H1 (cell line): ENCODE data around the gene AUH. TPM values are rescaled to one million over a fixed set of nuclear protein-coding genes. Genes with fewer than 3 reads are reported as not detected.

ENCODE experiments used
- CTCF ChIA-PET: fragments of 300-600 bp; sonication (Branson Sonifier 250); formaldehyde crosslinking; loops from one replicate; lab custom pipeline; 2021; ENCODE audit not compliant: partially characterized antibody; lab: Charles Lee
- POLR2A ChIA-PET: fragments of 300-600 bp; sonication (Branson Sonifier 250); formaldehyde crosslinking; loops from one replicate; lab custom pipeline; 2021; ENCODE audit warnings: inconsistent platforms; ENCODE audit not compliant: partially characterized antibody; lab: Charles Lee
- DNase-seq, 2 experiments: peaks; one replicate each; pipeline versions ENCODE4 v3.0.0 to v3.0.0-alpha.2; 2010 to 2022; ENCODE audit warnings: low spot score in 2 of 2, low read depth in 1 of 2, mixed read lengths in 1 of 2
- FAIRE-seq: peaks from 2 replicates; lab custom pipeline; 2011; peaks lifted over from hg19 to GRCh38; lab: Jason Lieb, UNC
- H2AFZ ChIP-seq: 2 replicates; pipeline ENCODE4 v1.8.1; 2012; ENCODE audit warnings: low read length, inconsistent platforms
- H2AK5ac ChIP-seq: 2 replicates; pipeline ENCODE4 v1.6.1; 2013; ENCODE audit warnings: low read depth, low read length
- H2BK120ac ChIP-seq: replicated peaks from 2 replicates; pipeline ENCODE3; 2013; ENCODE audit warnings: low read depth, low read length, inconsistent platforms
- H2BK12ac ChIP-seq: 2 replicates; pipeline ENCODE4 v1.6.1; 2013; ENCODE audit warnings: low read depth, low read length
- H2BK15ac ChIP-seq: 2 replicates; pipeline ENCODE4 v1.6.1; 2013; ENCODE audit warnings: low read length
- H2BK20ac ChIP-seq: 2 replicates; pipeline ENCODE4 v1.6.1; 2013; ENCODE audit warnings: low read length
- H2BK5ac ChIP-seq: 2 replicates; pipeline ENCODE4 v1.6.1; 2013; ENCODE audit warnings: low read depth, low read length
- H3K14ac ChIP-seq: 2 replicates; pipeline ENCODE4 v1.6.1; 2013; ENCODE audit warnings: inconsistent platforms; ENCODE audit not compliant: insufficient read length
- H3K18ac ChIP-seq: 2 replicates; pipeline ENCODE4 v1.6.1; 2013; ENCODE audit warnings: low read length; ENCODE audit errors: extremely low read depth
- H3K23ac ChIP-seq: 2 replicates; pipeline ENCODE4 v1.6.1; 2013; ENCODE audit warnings: inconsistent platforms; ENCODE audit not compliant: insufficient read length
- H3K23me2 ChIP-seq: 2 replicates; pipeline ENCODE4 v1.6.1; 2013; ENCODE audit warnings: low read depth, low read length
- H3K27ac ChIP-seq: 2 replicates; pipeline ENCODE4 v1.6.1; 2011; ENCODE audit warnings: low read depth, low read length, inconsistent platforms
- H3K27me3 ChIP-seq, 4 experiments: replicated peaks in 1 of 4; 1 replicate in 1 of 4; 2 replicates in 3 of 4; pipeline versions ENCODE4 v1.6.1 to v1.8.1; 2011 to 2013; ENCODE audit warnings: low read length in 3 of 4, mild to moderate bottlenecking in 3 of 4, inconsistent platforms in 2 of 4, mixed read lengths in 2 of 4, moderate library complexity in 1 of 4; ENCODE audit not compliant: control insufficient read depth in 3 of 4, insufficient read depth in 3 of 4; ENCODE audit errors: extremely low read depth in 1 of 4
- H3K36me3 ChIP-seq, 4 experiments: 2 replicates each; pipeline versions ENCODE4 v1.6.1 to v1.8.1; 2011 to 2013; ENCODE audit warnings: mild to moderate bottlenecking in 4 of 4, low read length in 3 of 4, moderate library complexity in 2 of 4, control low read depth in 1 of 4, inconsistent platforms in 1 of 4; ENCODE audit not compliant: insufficient read depth in 4 of 4, control insufficient read depth in 2 of 4
- H3K4ac ChIP-seq: replicated peaks from 2 replicates; pipeline ENCODE3; 2013; ENCODE audit warnings: low read length, low read depth, mixed read lengths, inconsistent platforms; ENCODE audit not compliant: insufficient read length
- H3K4me1 ChIP-seq, 4 experiments: replicated peaks in 1 of 4; 1 replicate in 1 of 4; 2 replicates in 3 of 4; pipeline versions ENCODE4 v1.6.1 to v1.8.1; 2011 to 2013; ENCODE audit warnings: low read length in 3 of 4, inconsistent platforms in 2 of 4, mixed read lengths in 1 of 4; ENCODE audit not compliant: insufficient read depth in 4 of 4, control insufficient read depth in 3 of 4
- H3K4me2 ChIP-seq, 2 experiments: 2 replicates each; pipeline versions ENCODE4 v1.6.1 to v1.8.1; 2011 to 2013; ENCODE audit warnings: low read depth in 2 of 2, low read length in 2 of 2, control low read depth in 1 of 2, inconsistent platforms in 1 of 2, mild to moderate bottlenecking in 1 of 2; ENCODE audit not compliant: insufficient read depth in 1 of 2
- H3K4me3 ChIP-seq, 4 experiments: fragments of 200-600, 300-600 bp in 1 of 4; sonication (generic), shearing (Covaris generic), sonication (Bioruptor Twin) in 1 of 4; 2 replicates each; pipeline versions ENCODE4 v1.5.1 to v1.8.1; 2011 to 2016; ENCODE audit warnings: low read length in 4 of 4, low read depth in 3 of 4, control low read depth in 2 of 4, inconsistent platforms in 2 of 4, mild to moderate bottlenecking in 2 of 4, mixed read lengths in 1 of 4, moderate library complexity in 1 of 4; ENCODE audit not compliant: insufficient read depth in 2 of 4; ENCODE audit errors: extremely low read depth in 1 of 4
- H3K56ac ChIP-seq: replicated peaks from 2 replicates; pipeline ENCODE3; 2013; ENCODE audit warnings: low read depth, mild to moderate bottlenecking, mixed read lengths, low read length, inconsistent platforms; ENCODE audit not compliant: insufficient read length
- H3K79me1 ChIP-seq: 2 replicates; pipeline ENCODE4 v1.6.1; 2013; ENCODE audit warnings: low read depth, low read length, control low read depth
- H3K79me2 ChIP-seq, 2 experiments: 2 replicates each; pipeline versions ENCODE4 v1.6.1 to v1.8.1; 2012 to 2013; ENCODE audit warnings: low read length in 2 of 2, mild to moderate bottlenecking in 2 of 2, inconsistent platforms in 1 of 2; ENCODE audit not compliant: insufficient read depth in 2 of 2, control insufficient read depth in 1 of 2
- H3K9ac ChIP-seq, 4 experiments: replicated peaks in 1 of 4; 1 replicate in 1 of 4; 2 replicates in 3 of 4; pipeline versions ENCODE4 v1.6.1 to v1.8.1; 2011 to 2013; ENCODE audit warnings: low read depth in 3 of 4, low read length in 3 of 4, control low read depth in 2 of 4, mild to moderate bottlenecking in 2 of 4, moderate library complexity in 2 of 4, inconsistent platforms in 1 of 4; ENCODE audit errors: extremely low read depth in 1 of 4
- H3K9me3 ChIP-seq, 2 experiments: 2 replicates each; pipeline versions ENCODE4 v1.6.1 to v1.8.1; 2012 to 2013; ENCODE audit warnings: mild to moderate bottlenecking in 2 of 2, moderate library complexity in 2 of 2, control low read depth in 1 of 2, inconsistent platforms in 1 of 2, low read depth in 1 of 2, low read length in 1 of 2, mixed read lengths in 1 of 2; ENCODE audit not compliant: insufficient read depth in 2 of 2
- H4K20me1 ChIP-seq, 2 experiments: replicated peaks in 1 of 2; 2 replicates each; pipeline versions ENCODE3 to v1.8.1; 2011 to 2013; ENCODE audit warnings: inconsistent platforms in 2 of 2, low read length in 2 of 2, mild to moderate bottlenecking in 1 of 2; ENCODE audit not compliant: insufficient read depth in 2 of 2, control insufficient read depth in 1 of 2
- H4K5ac ChIP-seq: 2 replicates; pipeline ENCODE4 v1.6.1; 2013; ENCODE audit warnings: low read length, low read depth, mixed read lengths, inconsistent platforms; ENCODE audit not compliant: insufficient read length
- H4K8ac ChIP-seq: 2 replicates; pipeline ENCODE4 v1.8.0; 2013; ENCODE audit warnings: mild to moderate bottlenecking, moderate library complexity, low read length, inconsistent platforms; ENCODE audit not compliant: insufficient read depth; ENCODE audit errors: extremely low read depth
- H4K91ac ChIP-seq: replicated peaks from 2 replicates; pipeline ENCODE3; 2013; ENCODE audit warnings: low read length, mixed read lengths, inconsistent platforms; ENCODE audit not compliant: insufficient read length
- ASH2L ChIP-seq: fragments of 200-600, 300-600 bp; sonication (generic); IDR thresholded peaks from one replicate; pipeline ENCODE4 v1.7.1; 2017; ENCODE audit warnings: low read length
- CBX8 ChIP-seq: fragments of 300-800, 300-1000 bp; sonication (generic); IDR thresholded peaks from 2 replicates; pipeline ENCODE4 v1.7.1; 2016; ENCODE audit warnings: low read depth, low read length, borderline replicate concordance
- CHD2 ChIP-seq: IDR thresholded peaks from 2 replicates; pipeline ENCODE4 v1.6.1; 2012; ENCODE audit warnings: low read length, improper control_type of control experiment
- CREB1 ChIP-seq: IDR thresholded peaks from 2 replicates; pipeline ENCODE4 v1.6.1; 2012; ENCODE audit warnings: inconsistent platforms
- CTCF ChIP-seq, 3 experiments: IDR thresholded peaks; 1 replicate in 2 of 3; 2 replicates in 1 of 3; pipeline versions ENCODE4 v1.5.1 to v1.6.1; 2011; ENCODE audit warnings: low read length in 3 of 3, mild to moderate bottlenecking in 3 of 3, inconsistent platforms in 2 of 3, low read depth in 1 of 3, moderate library complexity in 1 of 3; ENCODE audit not compliant: insufficient read depth in 1 of 3; ENCODE audit errors: control extremely low read depth in 1 of 3
- E2F6 ChIP-seq: IDR thresholded peaks from 2 replicates; pipeline ENCODE4 v1.6.1; 2012; ENCODE audit warnings: inconsistent platforms
- FOSL1 ChIP-seq: IDR thresholded peaks from 2 replicates; pipeline ENCODE4 v1.6.1; 2011; ENCODE audit warnings: mild to moderate bottlenecking, low read depth, low read length, moderate library complexity; ENCODE audit not compliant: insufficient read depth
- GTF2F1 ChIP-seq: IDR thresholded peaks from 2 replicates; pipeline ENCODE4 v1.6.1; 2012; ENCODE audit warnings: low read depth, low read length, improper control_type of control experiment, borderline replicate concordance
- MAFK ChIP-seq: IDR thresholded peaks from 2 replicates; pipeline ENCODE4 v1.6.1; 2012; ENCODE audit warnings: low read depth, mild to moderate bottlenecking, improper control_type of control experiment, low read length
- MAX ChIP-seq: IDR thresholded peaks from 2 replicates; pipeline ENCODE4 v1.6.1; 2012; ENCODE audit warnings: inconsistent platforms
- SIX5 ChIP-seq: IDR thresholded peaks from 2 replicates; pipeline ENCODE4 v1.6.1; 2011; ENCODE audit warnings: mild to moderate bottlenecking, low read depth, low read length
- WGBS, 2 experiments: shearing (Covaris generic) in 1 of 2; methylation state at CpG; one replicate each; pipeline versions ENCODE4 v1.1.6 to v1.1.7; 2013 to 2015; ENCODE audit warnings: low lambda C conversion rate in 2 of 2, mixed read lengths in 2 of 2, inconsistent platforms in 1 of 2, low coverage in 1 of 2, missing lambda C conversion rate in 1 of 2; ENCODE audit not compliant: insufficient replicate concordance in 2 of 2, insufficient coverage in 1 of 2, insufficient read length in 1 of 2; ENCODE audit errors: extremely low coverage in 1 of 2, missing lambda C conversion rate in 1 of 2; 5-methylcytosine and 5-hydroxymethylcytosine counted together
- polyA plus RNA-seq, 7 experiments: library from polyadenylated mRNA; depleted of rRNA in 3 of 7; stranded (reverse) in 5 of 7; unstranded in 2 of 7; fragments of >200 nt in 5 of 7; fragments of 200-250 nt in 2 of 7; gene quantifications; 1 replicate in 5 of 7; 2 replicates in 1 of 7; 4 replicates in 1 of 7; pipeline versions ENCODE4 v1.2.1 to v1.2.3, GENCODE V29; 2011 to 2013; ENCODE audit warnings: missing spikeins in 2 of 7, mixed read lengths in 2 of 7
- total RNA-seq: library from RNA; stranded (reverse); fragmentation: NEBNext Ultra II Directional; extraction: Animal tissue kit (Norgen Biotek cat#: 25700); gene quantifications from 2 replicates; pipeline ENCODE4 v1.2.1, GENCODE V29; 2021

Gene AUH
- total and polyA plus RNA-seq, 2 of the 8 experiments (the other 6 are each of a cell fraction or from before 2014, with no cell fraction given), result 5.8 to 21.9 TPM

GRCh38 chr9:91214867-91215266 lies 146.9 kb downstream of the AUH start:
- Histone ChIP-seq H3K23ac (no peak overlapping the region), H3K4me1 (peaks cover 0 to 4% (median 2%) of the 10 kb centered on the region in 4 experiments; a peak in 4 of 7 replicates), H3K4me2 (no peak overlapping the region), H3K36me3 (peaks cover 0 to 6% (median under 1%) of the 10 kb centered on the region in 4 experiments; a peak in 1 of 8 replicates), H3K27me3 (no peaks in the 10 kb centered on the region), H3K23me2 (no peaks in the 10 kb centered on the region), H3K9me3 (no peaks in the 10 kb centered on the region), H3K18ac (no peak overlapping the region), H2AFZ (no peak overlapping the region), H3K14ac (no peak overlapping the region), H3K79me2 (no peaks in the 10 kb centered on the region), H3K56ac (no peak overlapping the region), H2BK5ac (no peak overlapping the region), H4K5ac (no peak overlapping the region), H4K8ac (no peak overlapping the region), H2AK5ac (no peak overlapping the region), H3K9ac (no peak overlapping the region; a peak in 1 of 7 replicates), H3K4ac (no peak overlapping the region), H2BK12ac (no peak overlapping the region), H4K91ac (no peak overlapping the region), H3K4me3 (no peak overlapping the region), H2BK120ac (no peak overlapping the region), H3K79me1 (no peaks in the 10 kb centered on the region), H2BK20ac (no peak overlapping the region), H3K27ac (no peak overlapping the region), H2BK15ac (no peak overlapping the region), H4K20me1 (no peaks in the 10 kb centered on the region)
- 92% methylated on average over 3 of the region's 3 CpGs; no CpG with 5 or more reads in 1 of the 2 experiments for WGBS, 2 experiments
- ChIA-PET CTCF (no interaction called here), POLR2A (no interaction called here)
- no peak for DNase-seq
- no peak for FAIRE-seq
- TF ChIP-seq ASH2L (no peak), SIX5 (no peak), GTF2F1 (no peak), CREB1 (no peak), FOSL1 (no peak), CBX8 (no peak), E2F6 (no peak), MAX (no peak), MAFK (no peak), CTCF (IDR thresholded peaks at IDR 0.05; ENCODE audit: control extremely low read depth in 1 of 3, insufficient read depth in 1 of 3, low read depth in 1 of 3, low read length in 3 of 3) (no peak), CHD2 (no peak)
